Smooth muscle cell (in vitro differentiated cells): ENCODE results near the gene DOCK4. TPM values are rescaled to one million over a fixed set of nuclear protein-coding genes. Genes with fewer than 3 reads are reported as not detected.
A peak's percentile ranks its signal among the peaks of the same experiment; 100 is the strongest.

Source experiments
- DNase-seq: peaks from one replicate; lab custom pipeline; 2025; ENCODE audit not compliant: unreplicated experiment; lab: John Stamatoyannopoulos, UW
- H2AFZ ChIP-seq: fragments of 200-600 bp; sonication (generic); 2 replicates; pipeline ENCODE4 v1.6.0; 2016; ENCODE audit warnings: antibody characterized with exemption, low read depth, mild to moderate bottlenecking
- H3F3A ChIP-seq: fragments of 200-600 bp; sonication (generic); 2 replicates; pipeline ENCODE4 v1.6.0; 2017; ENCODE audit warnings: antibody characterized with exemption, low read depth
- H3K27ac ChIP-seq: fragments of 200-600 bp; sonication (generic); 2 replicates; pipeline ENCODE4 v1.5.1; 2016; ENCODE audit warnings: low read depth, mild to moderate bottlenecking
- H3K27me3 ChIP-seq: fragments of 200-600 bp; sonication (generic); 2 replicates; pipeline ENCODE4 v1.6.1; 2016; ENCODE audit warnings: low read depth, mild to moderate bottlenecking
- H3K36me3 ChIP-seq: fragments of 200-600 bp; sonication (generic); 2 replicates; pipeline ENCODE4 v1.5.1; 2016; ENCODE audit warnings: low read depth
- H3K4me1 ChIP-seq: fragments of 200-600 bp; sonication (generic); 2 replicates; pipeline ENCODE4 v1.5.1; 2016; ENCODE audit warnings: low read depth
- H3K4me2 ChIP-seq: fragments of 200-600 bp; sonication (generic); 2 replicates; pipeline ENCODE4 v1.6.0; 2016; ENCODE audit warnings: mild to moderate bottlenecking
- H3K4me3 ChIP-seq: fragments of 200-600 bp; sonication (generic); 2 replicates; pipeline ENCODE4 v1.5.1; 2016; ENCODE audit warnings: mild to moderate bottlenecking
- H3K79me2 ChIP-seq: fragments of 200-600 bp; sonication (generic); 2 replicates; pipeline ENCODE4 v1.6.0; 2016; ENCODE audit warnings: low read depth, mild to moderate bottlenecking
- H3K9ac ChIP-seq: fragments of 200-600 bp; sonication (generic); 2 replicates; pipeline ENCODE4 v1.6.0; 2016; ENCODE audit warnings: low read depth
- H3K9me3 ChIP-seq: fragments of 200-600 bp; sonication (generic); replicated peaks from 2 replicates; pipeline ENCODE4 v1.5.1; 2016; ENCODE audit warnings: low read depth
- H4K20me1 ChIP-seq: fragments of 200-600 bp; sonication (generic); 2 replicates; pipeline ENCODE4 v1.6.0; 2016; ENCODE audit warnings: low read depth
- WGBS: methylation state at CpG from one replicate; pipeline ENCODE4 v1.1.7; 2016; ENCODE audit warnings: low lambda C conversion rate; 5-methylcytosine and 5-hydroxymethylcytosine counted together
- polyA plus RNA-seq: library from polyadenylated mRNA; unstranded; fragments of >200 nt; fragmentation: Nextera tagmentation; extraction: Ambion mirVana; gene quantifications from 2 replicates; pipeline ENCODE4 v1.2.1, GENCODE V29; 2016
- total RNA-seq: library from RNA; depleted of rRNA; stranded (reverse); fragments of >200 nt; gene quantifications from 2 replicates; pipeline ENCODE4 v1.2.3, GENCODE V29; 2014
- TF ChIP-seq, protein P1 (sequence below): fragments of 200-600 bp; sonication (generic); IDR thresholded peaks from 2 replicates; pipeline ENCODE4 v1.5.1; 2017; ENCODE audit warnings: borderline replicate concordance, mild to moderate bottlenecking, antibody characterized with exemption; ENCODE audit not compliant: insufficient read depth, poor library complexity, severe bottlenecking

DOCK4 gene
- total and polyA plus RNA-seq, 2 experiments from 2014 or later, result 7.4 to 20.5 TPM

DNA sequence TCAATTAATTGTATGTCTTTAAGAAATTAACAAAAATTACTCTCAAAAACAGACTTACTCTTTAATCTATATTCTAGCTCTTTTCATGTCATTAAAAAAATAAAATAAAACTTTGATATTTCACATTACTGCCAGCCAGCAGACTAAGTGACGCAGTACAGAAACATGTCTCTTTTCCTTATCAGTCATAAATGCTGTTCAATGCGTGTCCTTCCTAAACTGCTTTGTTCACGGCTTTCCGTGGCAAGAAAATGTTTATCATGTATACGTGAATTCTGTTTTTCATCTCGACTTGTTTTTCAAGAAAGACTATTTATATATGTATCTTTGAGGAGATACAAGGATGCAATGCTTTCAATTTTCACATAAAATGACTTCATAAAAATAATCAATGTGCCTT is 182.4 kb downstream of the DOCK4 start:
- TF ChIP-seq, protein P1, sequence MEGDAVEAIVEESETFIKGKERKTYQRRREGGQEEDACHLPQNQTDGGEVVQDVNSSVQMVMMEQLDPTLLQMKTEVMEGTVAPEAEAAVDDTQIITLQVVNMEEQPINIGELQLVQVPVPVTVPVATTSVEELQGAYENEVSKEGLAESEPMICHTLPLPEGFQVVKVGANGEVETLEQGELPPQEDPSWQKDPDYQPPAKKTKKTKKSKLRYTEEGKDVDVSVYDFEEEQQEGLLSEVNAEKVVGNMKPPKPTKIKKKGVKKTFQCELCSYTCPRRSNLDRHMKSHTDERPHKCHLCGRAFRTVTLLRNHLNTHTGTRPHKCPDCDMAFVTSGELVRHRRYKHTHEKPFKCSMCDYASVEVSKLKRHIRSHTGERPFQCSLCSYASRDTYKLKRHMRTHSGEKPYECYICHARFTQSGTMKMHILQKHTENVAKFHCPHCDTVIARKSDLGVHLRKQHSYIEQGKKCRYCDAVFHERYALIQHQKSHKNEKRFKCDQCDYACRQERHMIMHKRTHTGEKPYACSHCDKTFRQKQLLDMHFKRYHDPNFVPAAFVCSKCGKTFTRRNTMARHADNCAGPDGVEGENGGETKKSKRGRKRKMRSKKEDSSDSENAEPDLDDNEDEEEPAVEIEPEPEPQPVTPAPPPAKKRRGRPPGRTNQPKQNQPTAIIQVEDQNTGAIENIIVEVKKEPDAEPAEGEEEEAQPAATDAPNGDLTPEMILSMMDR, result no peak

DNA sequence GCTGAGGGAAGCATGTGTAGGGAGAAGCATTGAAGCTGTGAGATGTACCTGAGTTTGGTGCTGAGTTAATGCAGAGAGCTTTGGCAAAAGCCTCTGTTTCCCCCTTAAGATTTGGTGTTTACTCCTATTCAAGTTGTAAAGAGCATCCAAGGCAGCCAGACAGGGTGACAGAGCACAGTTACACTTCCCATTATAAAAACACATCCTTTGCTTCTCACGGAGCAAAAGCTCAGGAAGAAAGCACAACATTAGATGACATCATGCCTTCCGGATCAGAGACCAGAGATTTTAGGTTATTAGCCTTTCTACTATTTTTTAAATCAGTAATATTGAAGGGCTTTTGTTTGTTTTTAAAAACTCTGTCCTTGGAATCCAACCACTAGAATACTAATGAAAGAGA is 182.9 kb downstream of the DOCK4 start:
- no peaks in the 10 kb centered on the region for H3K36me3 ChIP-seq
- no peaks in the 10 kb centered on the region for H4K20me1 ChIP-seq
- H3K4me2 ChIP-seq, result peak overlapping the region; percentile 80
- no peaks in the 10 kb centered on the region for H3K9me3 ChIP-seq
- WGBS, result 27% methylated on average over 2 of the region's 2 CpGs
- TF ChIP-seq, protein P1, result no peak
- DNase-seq, result no peak
- peak overlapping the region; percentile 68 for H3K9ac ChIP-seq
- H3F3A ChIP-seq, result no peaks in the 10 kb centered on the region
- H3K79me2 ChIP-seq, result no peaks in the 10 kb centered on the region
- no peak overlapping the region for H3K4me3 ChIP-seq
- no peak overlapping the region for H2AFZ ChIP-seq
- no peaks in the 10 kb centered on the region for H3K4me1 ChIP-seq
- H3K27me3 ChIP-seq, result no peaks in the 10 kb centered on the region
- peak overlapping the region; percentile 73 for H3K27ac ChIP-seq

More for the DNA sequence above, 182.4 kb downstream of the DOCK4 start:
- no peaks in the 10 kb centered on the region for H3K4me1 ChIP-seq
- no peaks in the 10 kb centered on the region for H3K27me3 ChIP-seq
- WGBS, result 21% methylated on average over 6 of the region's 6 CpGs
- H3K4me3 ChIP-seq, result no peak overlapping the region
- H3K79me2 ChIP-seq, result no peaks in the 10 kb centered on the region
- peak overlapping the region; percentile 68 for H3K9ac ChIP-seq
- H3K9me3 ChIP-seq, result no peaks in the 10 kb centered on the region
- H3K27ac ChIP-seq, result peak overlapping the region; percentile 73
- no peaks in the 10 kb centered on the region for H3K36me3 ChIP-seq
- H3K4me2 ChIP-seq, result peak overlapping the region; percentile 80
- no peaks in the 10 kb centered on the region for H3F3A ChIP-seq
- H4K20me1 ChIP-seq, result no peaks in the 10 kb centered on the region
- H2AFZ ChIP-seq, result peak overlapping the region; percentile 4
- no peak for DNase-seq

DNA sequence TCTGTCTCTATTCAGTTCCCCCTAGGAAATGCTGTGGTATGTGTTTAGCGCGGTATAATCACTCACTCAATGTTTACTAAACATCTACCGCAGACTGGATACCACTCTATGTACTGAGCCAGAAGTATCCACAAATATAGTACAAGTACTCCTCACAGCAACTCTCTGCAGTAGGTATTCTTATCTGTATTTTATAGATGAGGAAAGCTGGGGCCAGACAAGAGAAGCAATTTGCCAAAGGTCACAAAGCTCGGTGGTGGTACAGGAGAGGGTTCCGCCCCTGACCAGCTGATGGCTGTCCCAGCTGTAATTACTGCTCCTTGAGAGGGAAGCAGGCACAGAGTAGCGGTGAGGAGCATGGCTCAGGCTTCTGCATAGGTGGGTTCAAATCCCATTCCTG is 184.1 kb downstream of the DOCK4 start:
- TF ChIP-seq, protein P1, result no peak
- Histone ChIP-seq H3K27ac (no peak overlapping the region), H3F3A (no peaks in the 10 kb centered on the region), H3K9me3 (no peaks in the 10 kb centered on the region), H3K4me2 (no peak overlapping the region), H2AFZ (no peak overlapping the region), H3K9ac (no peak overlapping the region), H4K20me1 (no peaks in the 10 kb centered on the region), H3K36me3 (no peaks in the 10 kb centered on the region), H3K4me1 (no peaks in the 10 kb centered on the region), H3K79me2 (no peaks in the 10 kb centered on the region), H3K4me3 (no peak overlapping the region), H3K27me3 (no peaks in the 10 kb centered on the region)
- WGBS, result 75% methylated on average over 6 of the region's 6 CpGs
- no peak for DNase-seq

DNA sequence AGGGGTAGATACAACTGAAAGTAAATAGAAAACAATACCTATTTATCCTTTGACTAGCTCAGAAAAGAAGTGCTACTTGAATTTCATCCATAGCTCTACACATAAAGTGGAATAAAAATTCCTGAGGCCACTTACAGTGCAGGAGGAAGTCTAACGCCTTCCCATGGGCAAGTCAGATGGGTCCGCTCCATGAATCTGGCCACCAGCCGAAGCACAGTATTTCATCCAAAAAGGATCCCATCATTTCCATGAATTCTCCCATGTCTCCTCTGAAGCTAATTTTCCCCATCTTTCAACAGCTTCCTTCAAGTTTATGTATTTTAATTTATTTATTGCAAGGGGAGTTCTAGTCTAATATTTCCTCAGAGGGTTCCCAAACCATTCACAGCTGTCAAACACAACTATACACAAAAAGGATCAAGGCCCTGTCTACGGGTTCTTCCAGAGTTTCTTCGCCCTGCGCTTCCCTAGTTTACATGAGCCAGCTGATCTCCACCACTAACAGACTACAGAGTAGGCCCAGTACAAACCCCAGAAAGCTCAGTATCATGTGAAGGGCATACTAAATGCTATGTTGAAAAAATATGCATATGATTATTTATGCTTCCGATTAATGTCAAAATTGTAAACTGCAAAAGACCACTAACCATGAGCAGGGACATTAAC is 184.7 kb downstream of the DOCK4 start:
- Histone ChIP-seq H4K20me1 (no peaks in the 10 kb centered on the region), H3K9me3 (no peaks in the 10 kb centered on the region), H3K36me3 (no peaks in the 10 kb centered on the region), H3K4me3 (no peak overlapping the region), H3K4me2 (no peak overlapping the region), H3K79me2 (no peaks in the 10 kb centered on the region), H3K4me1 (no peaks in the 10 kb centered on the region), H3K27ac (no peak overlapping the region), H2AFZ (no peak overlapping the region), H3K9ac (no peak overlapping the region), H3F3A (no peaks in the 10 kb centered on the region), H3K27me3 (no peaks in the 10 kb centered on the region)
- WGBS, result 90% methylated on average over 7 of the region's 7 CpGs
- no peak for DNase-seq
- TF ChIP-seq, protein P1, result no peak
